ENCODE data around the gene NPDC1.

NPDC1 gene

GRCh38 chr9:137076636-137077009 is 30.6 kb upstream of the NPDC1 start:
- peak overlapping the region; percentile 79 for H3K4me2 ChIP-seq (ENCODE audit: low read depth, low read length)
- H3K4me1 ChIP-seq (ENCODE audit: low read length), result 0 out of 2 replicates have a peak, but pooled peaks cover 5% of the 10 kb centered on the region
- H3K36me3 ChIP-seq (replicated peaks; ENCODE audit: insufficient read depth, low read length), result peaks cover 3% of the 10 kb centered on the region; the same call in 1 of the 2 replicates
- H3K9me3 ChIP-seq (replicated peaks; ENCODE audit: insufficient read depth, low read length), result no peaks in the 10 kb centered on the region
- H3K79me2 ChIP-seq (ENCODE audit: low read length), result peaks cover 24% of the 10 kb centered on the region
- DNase-seq, result no peak
- peak overlapping the region; percentile 53 for H3K4me3 ChIP-seq (ENCODE audit: low read length)
- TF ChIP-seq EZH2 (optimal IDR thresholded peaks at IDR 0.05; ENCODE audit: low read depth, low read length) (no peak), EZH2phosphoT487 (IDR thresholded peaks at IDR 0.05; ENCODE audit: low read length) (no peak)
- TF ChIP-seq, protein P1, sequence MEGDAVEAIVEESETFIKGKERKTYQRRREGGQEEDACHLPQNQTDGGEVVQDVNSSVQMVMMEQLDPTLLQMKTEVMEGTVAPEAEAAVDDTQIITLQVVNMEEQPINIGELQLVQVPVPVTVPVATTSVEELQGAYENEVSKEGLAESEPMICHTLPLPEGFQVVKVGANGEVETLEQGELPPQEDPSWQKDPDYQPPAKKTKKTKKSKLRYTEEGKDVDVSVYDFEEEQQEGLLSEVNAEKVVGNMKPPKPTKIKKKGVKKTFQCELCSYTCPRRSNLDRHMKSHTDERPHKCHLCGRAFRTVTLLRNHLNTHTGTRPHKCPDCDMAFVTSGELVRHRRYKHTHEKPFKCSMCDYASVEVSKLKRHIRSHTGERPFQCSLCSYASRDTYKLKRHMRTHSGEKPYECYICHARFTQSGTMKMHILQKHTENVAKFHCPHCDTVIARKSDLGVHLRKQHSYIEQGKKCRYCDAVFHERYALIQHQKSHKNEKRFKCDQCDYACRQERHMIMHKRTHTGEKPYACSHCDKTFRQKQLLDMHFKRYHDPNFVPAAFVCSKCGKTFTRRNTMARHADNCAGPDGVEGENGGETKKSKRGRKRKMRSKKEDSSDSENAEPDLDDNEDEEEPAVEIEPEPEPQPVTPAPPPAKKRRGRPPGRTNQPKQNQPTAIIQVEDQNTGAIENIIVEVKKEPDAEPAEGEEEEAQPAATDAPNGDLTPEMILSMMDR (IDR thresholded peaks at IDR 0.05; ENCODE audit: low read length), result no peak
- no peak overlapping the region for H3K27ac ChIP-seq (ENCODE audit: low read length)
- H3K9me2 ChIP-seq (replicated peaks; ENCODE audit: insufficient read depth, low read length), result no peaks in the 10 kb centered on the region
- peak overlapping the region; percentile 81 for H2AFZ ChIP-seq (ENCODE audit: low read length)
- peak overlapping the region; percentile 22; the same call in 1 of the 2 replicates for H3K9ac ChIP-seq (ENCODE audit: low read length)
- H4K20me1 ChIP-seq (ENCODE audit: insufficient read depth, low read length), result no peaks in the 10 kb centered on the region
- no peaks in the 10 kb centered on the region for H3K27me3 ChIP-seq (replicated peaks; ENCODE audit: insufficient read depth, low read length)
- H3F3A ChIP-seq (ENCODE audit: insufficient read depth, low read length), result peaks cover 4% of the 10 kb centered on the region; the same call in 1 of the 2 replicates

DNA sequence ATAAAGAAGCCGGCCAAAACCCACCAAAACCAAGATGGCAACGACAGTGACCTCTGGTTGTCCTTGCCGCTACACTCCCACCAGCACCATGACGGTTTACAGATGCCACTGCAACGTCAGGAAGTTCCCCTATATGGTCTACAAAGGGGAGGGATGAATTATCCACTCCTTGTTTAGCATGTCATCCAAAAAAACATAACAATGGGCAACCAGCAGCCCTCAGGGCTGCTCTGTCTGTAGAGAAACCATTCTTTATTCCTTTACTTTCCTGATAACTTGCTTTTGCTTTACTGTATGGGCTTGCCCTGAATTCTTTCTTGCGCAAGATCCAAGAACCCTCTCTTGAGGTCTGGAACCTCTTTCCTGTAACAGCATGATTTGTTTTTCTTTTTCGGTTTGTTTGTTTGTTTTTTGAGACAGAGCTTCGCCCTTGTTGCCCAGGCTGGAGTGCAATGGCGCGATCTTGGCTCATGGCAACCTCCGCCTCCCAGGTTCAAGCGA is 29.3 kb upstream of the NPDC1 start:
- H3K36me3 ChIP-seq (replicated peaks; ENCODE audit: insufficient read depth, low read length), result peaks cover 3% of the 10 kb centered on the region; the same call in 1 of the 2 replicates
- no peak overlapping the region for H2AFZ ChIP-seq (ENCODE audit: low read length)
- no peaks in the 10 kb centered on the region for H3K9me2 ChIP-seq (replicated peaks; ENCODE audit: insufficient read depth, low read length)
- DNase-seq, result no peak
- peaks cover 24% of the 10 kb centered on the region for H3K79me2 ChIP-seq (ENCODE audit: low read length)
- no peaks in the 10 kb centered on the region for H3K27me3 ChIP-seq (replicated peaks; ENCODE audit: insufficient read depth, low read length)
- H3F3A ChIP-seq (ENCODE audit: insufficient read depth, low read length), result peaks cover 4% of the 10 kb centered on the region; the same call in 1 of the 2 replicates
- no peaks in the 10 kb centered on the region for H4K20me1 ChIP-seq (ENCODE audit: insufficient read depth, low read length)
- peaks cover 12% of the 10 kb centered on the region; the same call in 1 of the 2 replicates for H3K4me1 ChIP-seq (ENCODE audit: low read length)
- no peak overlapping the region for H3K4me2 ChIP-seq (ENCODE audit: low read depth, low read length)
- no peak overlapping the region for H3K27ac ChIP-seq (ENCODE audit: low read length)
- no peak for TF ChIP-seq EZH2phosphoT487 (IDR thresholded peaks at IDR 0.05; ENCODE audit: low read length)
- TF ChIP-seq EZH2 (optimal IDR thresholded peaks at IDR 0.05; ENCODE audit: low read depth, low read length), result no peak
- TF ChIP-seq, protein P1 (IDR thresholded peaks at IDR 0.05; ENCODE audit: low read length), result no peak
- H3K9me3 ChIP-seq (replicated peaks; ENCODE audit: insufficient read depth, low read length), result no peaks in the 10 kb centered on the region
- no peak overlapping the region for H3K9ac ChIP-seq (ENCODE audit: low read length)
- H3K4me3 ChIP-seq (ENCODE audit: low read length), result no peak overlapping the region

- Histone ChIP-seq H3K27me3 (replicated peaks; ENCODE audit: insufficient read depth, low read length) (no peaks in the 10 kb centered on the region), H4K20me1 (ENCODE audit: insufficient read depth, low read length) (no peaks in the 10 kb centered on the region), H3K27ac (ENCODE audit: low read length) (no peak overlapping the region), H3K9me3 (replicated peaks; ENCODE audit: insufficient read depth, low read length) (no peaks in the 10 kb centered on the region), H2AFZ (ENCODE audit: low read length) (no peak overlapping the region), H3K79me2 (ENCODE audit: low read length) (peaks cover 21% of the 10 kb centered on the region), H3K4me3 (ENCODE audit: low read length) (no peak overlapping the region), H3F3A (ENCODE audit: insufficient read depth, low read length) (peaks cover 4% of the 10 kb centered on the region; the same call in 1 of the 2 replicates), H3K36me3 (replicated peaks; ENCODE audit: insufficient read depth, low read length) (peaks cover 2% of the 10 kb centered on the region; the same call in 1 of the 2 replicates), H3K9me2 (replicated peaks; ENCODE audit: insufficient read depth, low read length) (no peaks in the 10 kb centered on the region), H3K4me1 (ENCODE audit: low read length) (peaks cover 12% of the 10 kb centered on the region; the same call in 1 of the 2 replicates), H3K9ac (ENCODE audit: low read length) (no peak overlapping the region), H3K4me2 (ENCODE audit: low read depth, low read length) (no peak overlapping the region)
- DNase-seq, result no peak
- TF ChIP-seq, protein P1 (IDR thresholded peaks at IDR 0.05; ENCODE audit: low read length), result no peak
- TF ChIP-seq EZH2 (optimal IDR thresholded peaks at IDR 0.05; ENCODE audit: low read depth, low read length) (no peak), EZH2phosphoT487 (IDR thresholded peaks at IDR 0.05; ENCODE audit: low read length) (no peak)
Observed at GRCh38 chr9:137074657-137075274, 28.8 kb upstream of the NPDC1 start.
